Measurements from ENCODE around the gene RERG. TPM values are rescaled to one million over a fixed set of nuclear protein-coding genes. Genes with fewer than 3 reads are reported as not detected.

Gene RERG
- total RNA-seq, 1 experiment from 2014 or later: not detected

DNA sequence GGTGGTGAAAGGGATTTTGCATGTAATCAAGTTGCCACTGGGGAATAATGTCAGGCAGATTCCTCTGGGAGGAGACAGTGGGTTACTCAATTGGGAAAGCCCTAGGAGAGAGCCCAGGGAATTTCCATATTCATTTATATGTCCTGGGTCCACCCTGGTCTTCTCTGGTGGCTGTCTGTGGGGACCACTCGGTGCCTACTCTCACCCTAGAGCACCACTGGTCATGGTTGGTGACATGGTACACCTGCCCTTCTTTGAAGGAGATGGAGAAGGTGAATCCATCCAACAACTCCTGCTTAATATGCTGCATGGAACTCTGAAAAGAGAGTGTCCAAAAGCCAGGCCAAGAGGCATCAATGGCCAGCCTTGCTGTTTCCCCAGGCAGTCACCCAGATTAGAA lies 12.8 kb upstream of the RERG start:
- Histone ChIP-seq H3K4me3 (ENCODE audit: low read depth, low read length, poor library complexity, severe bottlenecking) (no peak overlapping the region), H3K4me1 (ENCODE audit: insufficient read depth, low read length, poor library complexity, severe bottlenecking) (no peaks in the 10 kb centered on the region), H3K27me3 (replicated peaks; ENCODE audit: insufficient read depth, low read depth, low read length, poor library complexity) (peaks cover 20% of the 10 kb centered on the region), H3K36me3 (ENCODE audit: insufficient read depth, low read length, poor library complexity, severe bottlenecking) (no peaks in the 10 kb centered on the region), H3K27ac (ENCODE audit: low read depth, low read length, poor library complexity, severe bottlenecking) (no peak overlapping the region), H3K9me3 (ENCODE audit: low read depth, low read length, poor library complexity, severe bottlenecking) (no peaks in the 10 kb centered on the region)
- no peak for TF ChIP-seq EZH2 (IDR thresholded peaks at IDR 0.05; ENCODE audit: borderline replicate concordance, low read depth, low read length, poor library complexity, severe bottlenecking)
- TF ChIP-seq, protein P1, sequence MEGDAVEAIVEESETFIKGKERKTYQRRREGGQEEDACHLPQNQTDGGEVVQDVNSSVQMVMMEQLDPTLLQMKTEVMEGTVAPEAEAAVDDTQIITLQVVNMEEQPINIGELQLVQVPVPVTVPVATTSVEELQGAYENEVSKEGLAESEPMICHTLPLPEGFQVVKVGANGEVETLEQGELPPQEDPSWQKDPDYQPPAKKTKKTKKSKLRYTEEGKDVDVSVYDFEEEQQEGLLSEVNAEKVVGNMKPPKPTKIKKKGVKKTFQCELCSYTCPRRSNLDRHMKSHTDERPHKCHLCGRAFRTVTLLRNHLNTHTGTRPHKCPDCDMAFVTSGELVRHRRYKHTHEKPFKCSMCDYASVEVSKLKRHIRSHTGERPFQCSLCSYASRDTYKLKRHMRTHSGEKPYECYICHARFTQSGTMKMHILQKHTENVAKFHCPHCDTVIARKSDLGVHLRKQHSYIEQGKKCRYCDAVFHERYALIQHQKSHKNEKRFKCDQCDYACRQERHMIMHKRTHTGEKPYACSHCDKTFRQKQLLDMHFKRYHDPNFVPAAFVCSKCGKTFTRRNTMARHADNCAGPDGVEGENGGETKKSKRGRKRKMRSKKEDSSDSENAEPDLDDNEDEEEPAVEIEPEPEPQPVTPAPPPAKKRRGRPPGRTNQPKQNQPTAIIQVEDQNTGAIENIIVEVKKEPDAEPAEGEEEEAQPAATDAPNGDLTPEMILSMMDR (conservative IDR thresholded peaks at IDR 0.05; ENCODE audit: low read depth, low read length): no peak
- ChIA-PET CTCF (no interaction called here), POLR2A (ENCODE audit: low non-redundant PET) (no interaction called here)
- intact Hi-C loops (cut with micrococcal nuclease; ENCODE audit: unreplicated experiment): no loop called here
- BruUV-seq (replicated peaks): no TSS peak
- DNase-seq (ENCODE audit: low spot score): no peak

DNA sequence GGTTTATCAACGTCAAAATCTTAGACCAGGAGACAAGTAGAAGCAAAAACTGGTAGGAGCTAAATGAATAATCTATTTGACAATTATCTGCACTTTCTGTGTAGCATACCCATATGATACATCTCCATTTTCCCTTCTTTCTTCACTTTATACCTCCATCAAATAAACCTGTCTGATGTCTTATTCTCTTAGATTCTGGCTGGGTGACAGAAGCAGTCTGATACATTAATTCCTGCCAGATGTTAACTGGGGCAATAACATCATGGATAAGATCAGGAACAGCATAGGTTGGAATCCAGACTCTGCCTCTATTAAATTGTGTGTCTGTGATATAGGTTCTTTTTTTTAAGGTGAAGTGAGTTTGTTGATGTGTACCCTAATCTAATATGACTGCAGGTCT lies 11.7 kb upstream of the RERG start:
- ChIA-PET POLR2A (ENCODE audit: low non-redundant PET) (no interaction called here), CTCF (no interaction called here)
- intact Hi-C loops (cut with micrococcal nuclease; ENCODE audit: unreplicated experiment): no loop called here
- DNase-seq (ENCODE audit: low spot score): no peak
- no peaks in the 10 kb centered on the region for H3K4me1 ChIP-seq (ENCODE audit: insufficient read depth, low read length, poor library complexity, severe bottlenecking)
- no peaks in the 10 kb centered on the region for H3K9me3 ChIP-seq (ENCODE audit: low read depth, low read length, poor library complexity, severe bottlenecking)
- H3K27me3 ChIP-seq (replicated peaks; ENCODE audit: insufficient read depth, low read depth, low read length, poor library complexity): peaks cover 21% of the 10 kb centered on the region
- H3K36me3 ChIP-seq (ENCODE audit: insufficient read depth, low read length, poor library complexity, severe bottlenecking): no peaks in the 10 kb centered on the region
- no peak overlapping the region for H3K27ac ChIP-seq (ENCODE audit: low read depth, low read length, poor library complexity, severe bottlenecking)
- TF ChIP-seq, protein P1 (conservative IDR thresholded peaks at IDR 0.05; ENCODE audit: low read depth, low read length): no peak
- TF ChIP-seq EZH2 (IDR thresholded peaks at IDR 0.05; ENCODE audit: borderline replicate concordance, low read depth, low read length, poor library complexity, severe bottlenecking): no peak
- H3K4me3 ChIP-seq (ENCODE audit: low read depth, low read length, poor library complexity, severe bottlenecking): no peak overlapping the region
- BruUV-seq (replicated peaks): no TSS peak

DNA sequence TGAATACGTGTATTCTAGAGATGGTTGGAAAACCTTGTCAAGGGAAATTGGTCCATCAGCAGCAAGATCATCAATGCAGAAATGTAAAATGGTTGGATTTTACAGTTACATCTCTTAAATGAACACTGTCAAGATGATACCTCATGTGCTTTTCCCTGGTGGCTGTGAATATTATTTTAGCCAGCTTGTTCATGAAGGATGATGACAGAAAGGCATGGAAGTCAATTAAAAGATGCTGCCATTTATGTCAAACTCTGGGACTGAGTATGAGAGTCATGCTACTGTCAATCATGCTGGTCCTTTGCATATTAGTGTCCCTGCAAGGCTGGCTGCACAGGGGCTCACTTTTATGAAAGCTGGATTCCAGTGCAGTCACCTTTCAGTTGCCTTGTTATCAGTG lies 10.3 kb upstream of the RERG start:
- Histone ChIP-seq H3K36me3 (ENCODE audit: insufficient read depth, low read length, poor library complexity, severe bottlenecking) (no peaks in the 10 kb centered on the region), H3K4me1 (ENCODE audit: insufficient read depth, low read length, poor library complexity, severe bottlenecking) (no peaks in the 10 kb centered on the region), H3K9me3 (ENCODE audit: low read depth, low read length, poor library complexity, severe bottlenecking) (no peaks in the 10 kb centered on the region), H3K4me3 (ENCODE audit: low read depth, low read length, poor library complexity, severe bottlenecking) (no peak overlapping the region), H3K27me3 (replicated peaks; ENCODE audit: insufficient read depth, low read depth, low read length, poor library complexity) (peaks cover 19% of the 10 kb centered on the region), H3K27ac (ENCODE audit: low read depth, low read length, poor library complexity, severe bottlenecking) (no peak overlapping the region)
- DNase-seq (ENCODE audit: low spot score): no peak
- intact Hi-C loops (cut with micrococcal nuclease; ENCODE audit: unreplicated experiment): no loop called here
- ChIA-PET CTCF (interaction anchor here (1.0 kb wide), 1 partner anchor 10 kb away, joined by 7 read pairs; the partner anchor contains the start of gene RERG), POLR2A (ENCODE audit: low non-redundant PET) (no interaction called here)
- TF ChIP-seq, protein P1 (conservative IDR thresholded peaks at IDR 0.05; ENCODE audit: low read depth, low read length): no peak
- TF ChIP-seq EZH2 (IDR thresholded peaks at IDR 0.05; ENCODE audit: borderline replicate concordance, low read depth, low read length, poor library complexity, severe bottlenecking): no peak
- no TSS peak for BruUV-seq (replicated peaks)

Measured in A673 (cell line).